ENCODE results near the gene HERPUD1.

DNA sequence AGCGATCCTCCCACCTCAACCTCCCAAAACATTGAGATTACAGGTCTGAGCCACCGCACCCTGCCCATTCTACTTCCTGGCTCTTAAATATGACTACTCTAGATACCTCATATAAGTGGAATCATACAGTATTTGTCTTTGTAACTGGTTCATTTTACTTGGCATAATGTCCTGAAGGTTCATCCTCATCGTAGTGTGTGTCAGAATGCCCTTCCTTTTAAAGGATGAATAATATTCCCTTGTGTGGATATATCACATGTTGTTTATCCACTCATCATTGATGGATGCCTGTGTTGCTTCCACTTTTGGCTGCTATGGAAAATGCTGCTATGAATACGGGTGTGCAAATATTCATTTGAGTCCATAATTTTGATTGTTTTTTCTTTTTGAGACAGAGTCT, 24.1 kb downstream of the HERPUD1 start:
- TF ChIP-seq POLR2A (IDR thresholded peaks at IDR 0.05), result no peak
- TF ChIP-seq, protein P1, sequence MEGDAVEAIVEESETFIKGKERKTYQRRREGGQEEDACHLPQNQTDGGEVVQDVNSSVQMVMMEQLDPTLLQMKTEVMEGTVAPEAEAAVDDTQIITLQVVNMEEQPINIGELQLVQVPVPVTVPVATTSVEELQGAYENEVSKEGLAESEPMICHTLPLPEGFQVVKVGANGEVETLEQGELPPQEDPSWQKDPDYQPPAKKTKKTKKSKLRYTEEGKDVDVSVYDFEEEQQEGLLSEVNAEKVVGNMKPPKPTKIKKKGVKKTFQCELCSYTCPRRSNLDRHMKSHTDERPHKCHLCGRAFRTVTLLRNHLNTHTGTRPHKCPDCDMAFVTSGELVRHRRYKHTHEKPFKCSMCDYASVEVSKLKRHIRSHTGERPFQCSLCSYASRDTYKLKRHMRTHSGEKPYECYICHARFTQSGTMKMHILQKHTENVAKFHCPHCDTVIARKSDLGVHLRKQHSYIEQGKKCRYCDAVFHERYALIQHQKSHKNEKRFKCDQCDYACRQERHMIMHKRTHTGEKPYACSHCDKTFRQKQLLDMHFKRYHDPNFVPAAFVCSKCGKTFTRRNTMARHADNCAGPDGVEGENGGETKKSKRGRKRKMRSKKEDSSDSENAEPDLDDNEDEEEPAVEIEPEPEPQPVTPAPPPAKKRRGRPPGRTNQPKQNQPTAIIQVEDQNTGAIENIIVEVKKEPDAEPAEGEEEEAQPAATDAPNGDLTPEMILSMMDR (IDR thresholded peaks at IDR 0.05), result no peak
- TF ChIP-seq EP300 (IDR thresholded peaks at IDR 0.05), result no peak
